GM12878 (cell line): Measurements from ENCODE around the gene APPL2. TPM values are rescaled to one million over a fixed set of nuclear protein-coding genes. Genes with fewer than 3 reads are reported as not detected.
A peak's percentile ranks its signal among the peaks of the same experiment; 100 is the strongest.

Source experiments
- ATAC-seq: fragments of 200-7000 bp; cut with Tn5 transposase; 3 replicates; pipeline ENCODE4 v1.9.1; 2020; ENCODE audit warnings: mild to moderate bottlenecking, moderate library complexity
- BruUV-seq: library from RNA; stranded (reverse); fragments of 400-500 nt; replicated peaks from 2 replicates; lab custom pipeline; 2021; lab: Mats Ljungman, UMichigan
- CTCF ChIA-PET: fragments of 300-600 bp; sonication (Branson Sonifier 250); formaldehyde crosslinking; extraction: SDS; loops from one replicate; lab custom pipeline; 2021; ENCODE audit warnings: inconsistent platforms; lab: Yijun Ruan, JAX
- POLR2A ChIA-PET: fragments of 350-600 bp; formaldehyde crosslinking; extraction: SDS; loops from one replicate; lab custom pipeline; 2021; ENCODE audit warnings: inconsistent platforms; lab: Charles Lee
- RAD21 ChIA-PET: fragments of 300-600 bp; sonication (Branson Sonifier 250); formaldehyde crosslinking; loops from one replicate; lab custom pipeline; 2023; ENCODE audit warnings: antibody characterized with exemption; ENCODE audit not compliant: unreplicated experiment; lab: Charles Lee
- SMC1A ChIA-PET: fragments of 300-600 bp; sonication (Branson Sonifier 250); formaldehyde crosslinking; loops from one replicate; lab custom pipeline; 2023; ENCODE audit not compliant: unreplicated experiment, uncharacterized antibody; lab: Charles Lee
- DNase-seq: peaks from one replicate; pipeline ENCODE4 v3.0.0-alpha.2; 2011; ENCODE audit warnings: low read depth, low spot score
- FAIRE-seq: peaks from 3 replicates; lab custom pipeline; 2011; peaks lifted over from hg19 to GRCh38; lab: Jason Lieb, UNC
- H2AFZ ChIP-seq: 2 replicates; pipeline ENCODE4 v1.6.0; 2011; ENCODE audit warnings: low read depth, low read length, control low read depth; ENCODE audit not compliant: control insufficient read depth
- H3K27ac ChIP-seq: 2 replicates; pipeline ENCODE4 v1.5.1; 2011; ENCODE audit warnings: control low read depth; ENCODE audit not compliant: control insufficient read depth, insufficient read depth
- H3K27me3 ChIP-seq, 2 experiments: replicated peaks in 1 of 2; 2 replicates each; pipeline versions ENCODE4 v1.6.0 to v1.6.1; 2011; ENCODE audit warnings: low read length in 1 of 2; ENCODE audit not compliant: control insufficient read depth in 2 of 2, insufficient read depth in 2 of 2
- H3K36me3 ChIP-seq, 2 experiments: 2 replicates each; pipeline ENCODE4 v1.5.1; 2011; ENCODE audit warnings: low read length in 1 of 2; ENCODE audit not compliant: control insufficient read depth in 2 of 2, insufficient read depth in 2 of 2
- H3K4me1 ChIP-seq: 2 replicates; pipeline ENCODE4 v1.6.1; 2011; ENCODE audit warnings: mild to moderate bottlenecking, low read length, moderate library complexity, mixed read lengths; ENCODE audit not compliant: control insufficient read depth, insufficient read depth
- H3K4me2 ChIP-seq: 2 replicates; pipeline ENCODE4 v1.6.0; 2011; ENCODE audit warnings: control low read depth; ENCODE audit not compliant: control insufficient read depth, insufficient read depth
- H3K4me3 ChIP-seq: fragments of 200-600 bp; sonication (generic); 2 replicates; pipeline ENCODE4 v1.5.1; 2016
- H3K79me2 ChIP-seq: 2 replicates; pipeline ENCODE4 v1.6.0; 2011; ENCODE audit warnings: low read length; ENCODE audit not compliant: control insufficient read depth, insufficient read depth
- H3K9ac ChIP-seq: 2 replicates; pipeline ENCODE4 v1.8.0; 2011; ENCODE audit warnings: low read length, control low read depth, mixed read lengths; ENCODE audit not compliant: control insufficient read depth, insufficient read depth
- H3K9me3 ChIP-seq: replicated peaks from 3 replicates; pipeline ENCODE4 v1.5.1; 2011; ENCODE audit warnings: mild to moderate bottlenecking, low read length; ENCODE audit not compliant: control insufficient read depth, insufficient read depth
- H4K20me1 ChIP-seq: 2 replicates; pipeline ENCODE4 v1.6.0; 2011; ENCODE audit not compliant: control insufficient read depth, insufficient read depth
- GATAD2B ChIP-seq: fragments of 450-650 bp; conservative IDR thresholded peaks from 2 replicates; pipeline ENCODE4 v1.6.1; 2017; ENCODE audit warnings: low read depth, mild to moderate bottlenecking, moderate library complexity
- RAD21 ChIP-seq: IDR thresholded peaks from 2 replicates; pipeline ENCODE4 v1.6.1; 2011; ENCODE audit warnings: mild to moderate bottlenecking, low read depth, low read length, moderate library complexity; ENCODE audit not compliant: insufficient read depth
- SMC3 ChIP-seq: IDR thresholded peaks from 2 replicates; pipeline ENCODE4 v1.6.1; 2011; ENCODE audit warnings: low read length, improper control_type of control experiment, borderline replicate concordance
- TBL1XR1 ChIP-seq: IDR thresholded peaks from 2 replicates; pipeline ENCODE4 v1.6.1; 2012; ENCODE audit warnings: low read depth, low read length, improper control_type of control experiment
- YY1 ChIP-seq: IDR thresholded peaks from 2 replicates; pipeline ENCODE4 v1.6.1; 2011; ENCODE audit warnings: low read depth, mild to moderate bottlenecking, low read length
- whole genome bisulfite sequencing: methylation state at CpG from one replicate; pipeline ENCODE4 v1.1.6; 2016; ENCODE audit warnings: low lambda C conversion rate; ENCODE audit not compliant: insufficient replicate concordance, insufficient coverage; ENCODE audit errors: missing lambda C conversion rate; 5-methylcytosine and 5-hydroxymethylcytosine counted together
- in situ Hi-C: fragments of 300-500 bp; cut with MboI; formaldehyde crosslinking; loops from 9 replicates; pipeline ENCODE4 v1.14.3; 2018; ENCODE audit warnings: mixed read lengths
- intact Hi-C: fragments of 100-400 bp; cut with micrococcal nuclease; formaldehyde crosslinking; loops from one replicate; pipeline ENCODE4 v1.14.2; 2022; ENCODE audit not compliant: unreplicated experiment
- polyA plus RNA-seq, 11 experiments: library from polyadenylated mRNA; depleted of rRNA in 4 of 11; unstranded in 6 of 11; stranded (reverse) in 5 of 11; fragments of >200 nt; fragmentation: Nextera tagmentation in 4 of 11; fragmentation: Illumina TruSeq in 1 of 11; extraction: Ambion mirVana in 4 of 11; extraction: Trizol in 1 of 11; gene quantifications; 1 replicate in 1 of 11; 2 replicates in 10 of 11; pipeline versions ENCODE4 v1.2.1 to v1.2.3, GENCODE V29; 2011 to 2016; ENCODE audit warnings: inconsistent platforms in 2 of 11, missing spikeins in 2 of 11, low read depth in 1 of 11
- total RNA-seq, 4 experiments: library from RNA; depleted of rRNA in 3 of 4; stranded (reverse); fragments of >200 nt in 3 of 4; fragmentation: Illumina TruSeq in 1 of 4; extraction: Trizol in 1 of 4; gene quantifications; 2 replicates each; pipeline versions ENCODE4 v1.2.1 to v1.2.3, GENCODE V29; 2013 to 2021
- TF ChIP-seq, protein P1 (sequence below), 3 experiments: IDR thresholded peaks in 2 of 3; conservative IDR thresholded peaks in 1 of 3; 2 replicates each; pipeline ENCODE4 v1.5.1; 2011; ENCODE audit warnings: low read depth in 3 of 3, low read length in 3 of 3, mild to moderate bottlenecking in 3 of 3, control low read depth in 2 of 3, moderate library complexity in 2 of 3, inconsistent platforms in 1 of 3, mixed read lengths in 1 of 3; ENCODE audit not compliant: control insufficient read depth in 2 of 3, insufficient read depth in 1 of 3; ENCODE audit errors: extremely low read depth in 1 of 3

APPL2 gene
- total and polyA plus RNA-seq, 10 of the 15 experiments (the other 5 are each of a cell fraction or from before 2014, with no cell fraction given): 1.9 to 14.2 (median 7.5) TPM

DNA sequence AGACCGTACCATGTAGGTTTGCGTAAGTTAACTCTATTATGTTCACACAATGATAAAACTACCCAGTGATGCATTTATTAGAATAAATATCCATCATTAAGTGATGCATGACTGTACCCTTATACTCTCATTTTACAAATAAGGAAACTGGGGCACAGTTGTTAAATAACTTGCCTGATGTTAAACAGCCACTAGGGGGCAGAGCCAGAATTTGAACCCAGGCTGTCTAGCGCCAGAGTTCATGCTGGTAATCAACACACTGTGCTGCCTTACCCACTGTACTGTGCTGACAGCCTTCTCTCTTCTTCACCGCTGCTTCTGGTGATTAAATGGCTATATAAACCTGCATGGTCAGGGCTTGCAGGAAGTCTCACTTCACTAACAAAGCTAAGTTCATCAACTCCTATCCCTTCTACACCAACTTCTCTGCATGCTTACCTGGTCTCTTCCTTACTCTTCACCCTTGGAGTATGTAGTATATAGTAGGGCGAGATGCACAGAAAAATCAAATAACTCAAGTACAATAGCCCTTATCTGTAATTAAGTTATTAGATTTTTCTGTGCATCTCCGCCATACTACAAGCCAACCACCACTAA, 43.6 kb upstream of the APPL2 start:
- H3K4me1 ChIP-seq: no peaks in the 10 kb centered on the region
- SMC1A ChIA-PET: interaction anchor here (0.9 to 1.0 kb wide), 3 partner anchors 18 to 105 kb away, joined by 3 to 5 read pairs (median 3); no protein-coding TSS in a partner anchor
- no peak overlapping the region for H3K4me3 ChIP-seq
- CTCF ChIA-PET: interaction anchor here (0.6 to 1.0 kb wide), 7 partner anchors 15 to 103 kb away, joined by 3 to 16 read pairs (median 3); no protein-coding TSS in a partner anchor
- in situ Hi-C loops: loop anchor here (5.0 kb wide), 1 partner anchor 103 kb away; no protein-coding TSS in a partner anchor
- no peaks in the 10 kb centered on the region for H3K27me3 ChIP-seq
- no peaks in the 10 kb centered on the region for H3K36me3 ChIP-seq
- 54% methylated on average over 6 of the region's 6 CpGs for WGBS
- H3K79me2 ChIP-seq: no peaks in the 10 kb centered on the region
- no peak overlapping the region for H3K9ac ChIP-seq
- no peak overlapping the region for H3K27ac ChIP-seq
- no peak overlapping the region for H2AFZ ChIP-seq
- FAIRE-seq (peak; percentile 52), ATAC-seq (peak; percentile 96), DNase-seq (no peak)
- H4K20me1 ChIP-seq: no peaks in the 10 kb centered on the region
- intact Hi-C loops: loop anchor here (1.0 to 5.0 kb wide), 2 partner anchors 53 to 104 kb away; partner anchors contain the start of gene C12orf75
- RAD21 ChIA-PET: interaction anchor here (0.6 to 1.0 kb wide), 3 partner anchors 41 to 104 kb away, joined by 3 read pairs; no protein-coding TSS in a partner anchor
- POLR2A ChIA-PET: no interaction called here
- no peaks in the 10 kb centered on the region for H3K9me3 ChIP-seq
- TF ChIP-seq RAD21: peak; percentile 72
- TF ChIP-seq, protein P1, sequence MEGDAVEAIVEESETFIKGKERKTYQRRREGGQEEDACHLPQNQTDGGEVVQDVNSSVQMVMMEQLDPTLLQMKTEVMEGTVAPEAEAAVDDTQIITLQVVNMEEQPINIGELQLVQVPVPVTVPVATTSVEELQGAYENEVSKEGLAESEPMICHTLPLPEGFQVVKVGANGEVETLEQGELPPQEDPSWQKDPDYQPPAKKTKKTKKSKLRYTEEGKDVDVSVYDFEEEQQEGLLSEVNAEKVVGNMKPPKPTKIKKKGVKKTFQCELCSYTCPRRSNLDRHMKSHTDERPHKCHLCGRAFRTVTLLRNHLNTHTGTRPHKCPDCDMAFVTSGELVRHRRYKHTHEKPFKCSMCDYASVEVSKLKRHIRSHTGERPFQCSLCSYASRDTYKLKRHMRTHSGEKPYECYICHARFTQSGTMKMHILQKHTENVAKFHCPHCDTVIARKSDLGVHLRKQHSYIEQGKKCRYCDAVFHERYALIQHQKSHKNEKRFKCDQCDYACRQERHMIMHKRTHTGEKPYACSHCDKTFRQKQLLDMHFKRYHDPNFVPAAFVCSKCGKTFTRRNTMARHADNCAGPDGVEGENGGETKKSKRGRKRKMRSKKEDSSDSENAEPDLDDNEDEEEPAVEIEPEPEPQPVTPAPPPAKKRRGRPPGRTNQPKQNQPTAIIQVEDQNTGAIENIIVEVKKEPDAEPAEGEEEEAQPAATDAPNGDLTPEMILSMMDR (IDR thresholded peaks at IDR 0.05 in 2 of 3, conservative IDR thresholded peaks at IDR 0.05 in 1 of 3; ENCODE audit: control insufficient read depth in 2 of 3, extremely low read depth in 1 of 3, insufficient read depth in 1 of 3, low read depth in 3 of 3, low read length in 3 of 3): peak; percentile 73 to 77 (median 75); a peak in 5 of 6 replicates
- no peak for TF ChIP-seq GATAD2B
- peak; percentile 54; the same call in 1 of the 2 replicates for TF ChIP-seq YY1
- TF ChIP-seq TBL1XR1: no peak
- peak; percentile 87 for TF ChIP-seq SMC3
- BruUV-seq: no TSS peak
- H3K4me2 ChIP-seq: no peak overlapping the region
